GM12873 (cell line): Measurements from ENCODE around the gene KLK8.

Source experiments
- TF ChIP-seq, protein P1 (sequence below): IDR thresholded peaks from 2 replicates; pipeline ENCODE4 v1.5.1; 2012; ENCODE audit warnings: low read depth, mild to moderate bottlenecking, moderate library complexity, low read length, control low read depth; ENCODE audit not compliant: insufficient read depth; ENCODE audit errors: missing control alignments

Gene KLK8

GRCh38 chr19:50959731-50960500 is 41.5 kb downstream of the KLK8 start:
- TF ChIP-seq, protein P1, sequence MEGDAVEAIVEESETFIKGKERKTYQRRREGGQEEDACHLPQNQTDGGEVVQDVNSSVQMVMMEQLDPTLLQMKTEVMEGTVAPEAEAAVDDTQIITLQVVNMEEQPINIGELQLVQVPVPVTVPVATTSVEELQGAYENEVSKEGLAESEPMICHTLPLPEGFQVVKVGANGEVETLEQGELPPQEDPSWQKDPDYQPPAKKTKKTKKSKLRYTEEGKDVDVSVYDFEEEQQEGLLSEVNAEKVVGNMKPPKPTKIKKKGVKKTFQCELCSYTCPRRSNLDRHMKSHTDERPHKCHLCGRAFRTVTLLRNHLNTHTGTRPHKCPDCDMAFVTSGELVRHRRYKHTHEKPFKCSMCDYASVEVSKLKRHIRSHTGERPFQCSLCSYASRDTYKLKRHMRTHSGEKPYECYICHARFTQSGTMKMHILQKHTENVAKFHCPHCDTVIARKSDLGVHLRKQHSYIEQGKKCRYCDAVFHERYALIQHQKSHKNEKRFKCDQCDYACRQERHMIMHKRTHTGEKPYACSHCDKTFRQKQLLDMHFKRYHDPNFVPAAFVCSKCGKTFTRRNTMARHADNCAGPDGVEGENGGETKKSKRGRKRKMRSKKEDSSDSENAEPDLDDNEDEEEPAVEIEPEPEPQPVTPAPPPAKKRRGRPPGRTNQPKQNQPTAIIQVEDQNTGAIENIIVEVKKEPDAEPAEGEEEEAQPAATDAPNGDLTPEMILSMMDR: no peak

DNA sequence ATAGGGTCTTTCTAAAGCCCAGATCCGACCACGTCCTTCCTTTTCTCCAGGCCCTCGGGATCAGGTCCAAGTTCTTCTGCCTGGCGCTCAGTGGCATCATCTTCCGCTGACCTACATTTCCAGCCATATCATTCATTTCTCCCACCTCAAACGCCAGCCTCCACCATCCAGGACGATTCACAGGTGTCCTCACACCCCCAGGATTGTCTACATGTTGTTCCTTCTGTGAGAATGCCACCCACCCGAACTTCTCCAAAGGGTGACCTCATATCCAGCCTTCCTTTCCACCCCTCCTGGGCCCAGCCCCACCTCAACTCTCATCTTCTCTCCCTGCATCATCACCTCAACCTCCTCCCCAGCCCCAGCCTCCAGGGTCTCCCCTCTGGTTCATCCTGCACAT is 43.8 kb downstream of the KLK8 start:
- TF ChIP-seq, protein P1: no peak

GRCh38 chr19:50952910-50953309 is 48.5 kb downstream of the KLK8 start, which contains the start of gene KLK5:
Gene KLK5 (minus strand): TSS chr19:50953038. CDS start chr19:50952657, 381 bp downstream.
- TF ChIP-seq, protein P1: no peak

DNA sequence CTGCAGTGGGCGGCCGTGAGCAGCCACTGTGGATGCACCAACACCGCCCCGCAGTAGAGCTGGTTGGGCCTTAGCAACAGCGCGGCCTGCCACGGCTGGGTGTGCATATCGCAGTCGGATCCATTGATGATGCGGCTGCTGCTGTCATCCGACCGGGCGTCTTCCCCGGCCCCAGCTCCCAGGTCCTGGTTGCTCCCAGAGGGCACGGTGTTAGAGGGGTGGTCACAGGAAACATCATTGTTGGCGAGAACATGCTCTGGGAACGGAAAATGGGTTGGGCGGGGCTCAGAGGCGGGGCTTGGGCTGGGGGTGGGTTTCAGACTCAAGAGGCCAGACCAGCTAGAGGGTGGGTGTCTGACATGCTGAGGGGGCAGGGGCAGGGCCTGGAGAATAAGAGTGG is 51.5 kb downstream of the KLK8 start:
- TF ChIP-seq, protein P1: no peak

- TF ChIP-seq, protein P1: no peak
Measured at GRCh38 chr19:50947123-50947522, 54.3 kb downstream of the KLK8 start.
